GM18520 (cell line): Measurements from ENCODE around the gene SERPINB10.
"Not testable (repeated sequence)": the region's sequence is repeated elsewhere in the genome, so short reads cannot be mapped to it uniquely, and the experiment has no call there.

Source experiments
- ATAC-seq: cut with Tn5 transposase; IDR thresholded peaks from one replicate; pipeline ENCODE4 v1.9.1; 2021; ENCODE audit not compliant: unreplicated experiment

SERPINB10 gene

DNA sequence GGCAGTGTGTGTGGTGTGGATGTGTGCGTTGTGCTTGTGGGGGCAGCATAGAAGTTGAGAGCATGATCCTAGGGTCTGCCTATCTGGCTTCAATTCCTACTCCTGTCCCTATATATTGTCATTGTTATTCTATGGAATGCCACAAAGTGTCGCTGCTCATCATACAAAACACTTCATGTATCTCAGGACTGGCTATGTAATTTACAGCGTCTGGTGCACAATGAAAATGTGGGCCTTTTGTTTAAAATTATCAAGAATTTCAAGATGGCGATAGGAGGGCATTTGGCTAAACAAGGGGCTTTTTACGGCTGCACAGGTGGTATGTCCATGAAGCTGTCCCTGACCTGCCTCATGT is 16.8 kb upstream of the SERPINB10 start:
- ATAC-seq, result peak; percentile 56

GRCh38 chr18:63892566-63892965 is 15.2 kb upstream of the SERPINB10 start:
- ATAC-seq, result no peak

DNA sequence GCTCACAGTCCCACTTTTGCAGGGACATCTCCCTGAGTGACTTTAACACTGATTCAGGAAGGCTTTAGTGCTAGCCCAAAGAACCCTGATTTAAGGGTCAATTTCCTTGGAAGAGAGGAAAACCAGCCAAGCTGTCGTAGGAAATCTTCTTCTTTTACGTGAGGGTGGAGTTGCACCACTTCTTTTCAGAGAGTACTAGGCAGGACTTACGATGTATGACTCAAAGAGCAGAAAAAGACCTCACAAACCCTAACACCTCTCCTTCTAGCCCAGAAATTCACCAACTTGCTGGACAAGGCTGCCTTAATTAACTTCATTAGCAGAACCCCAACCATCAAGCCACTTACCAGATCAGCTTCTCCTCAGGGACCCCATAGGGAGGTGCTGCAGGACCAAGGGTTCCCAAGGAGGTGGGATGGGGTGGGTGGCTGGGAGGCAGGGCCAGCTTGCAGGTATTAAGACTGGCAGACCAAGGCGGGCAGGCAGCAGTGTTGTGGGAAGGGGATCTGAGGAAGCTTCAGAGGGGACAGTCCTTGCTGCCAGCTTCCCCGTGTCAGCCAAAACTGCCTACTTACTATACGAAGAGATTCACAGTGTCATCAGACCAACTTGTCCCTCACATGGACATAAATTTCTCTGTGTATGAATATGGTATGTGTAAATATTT is 13.5 kb upstream of the SERPINB10 start:
- ATAC-seq, result no peak

- ATAC-seq, result no peak
Measured at GRCh38 chr18:63895190-63895589, 12.6 kb upstream of the SERPINB10 start.

DNA sequence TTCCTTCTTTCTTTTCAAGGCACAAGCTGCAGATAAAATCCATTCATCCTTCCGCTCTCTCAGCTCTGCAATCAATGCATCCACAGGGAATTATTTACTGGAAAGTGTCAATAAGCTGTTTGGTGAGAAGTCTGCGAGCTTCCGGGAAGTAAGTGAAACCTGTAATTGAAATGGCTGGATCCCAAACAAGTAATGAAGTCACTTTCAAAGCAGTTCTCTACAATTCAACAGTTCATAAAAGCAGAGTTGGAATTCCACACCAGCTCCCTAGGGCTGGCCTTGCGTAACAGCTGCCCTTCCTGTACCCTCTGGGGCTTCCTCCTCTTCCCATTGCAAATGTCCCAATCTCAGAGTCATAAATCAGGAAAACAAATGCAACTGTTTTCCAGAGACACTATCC is 10.7 kb upstream of the SERPINB10 start:
- ATAC-seq, result no peak

- ATAC-seq, result no peak
Measured at GRCh38 chr18:63899206-63899605, 8.6 kb upstream of the SERPINB10 start.

GRCh38 chr18:63903851-63904570 is 3.7 kb upstream of the SERPINB10 start:
- ATAC-seq, result no peak

DNA sequence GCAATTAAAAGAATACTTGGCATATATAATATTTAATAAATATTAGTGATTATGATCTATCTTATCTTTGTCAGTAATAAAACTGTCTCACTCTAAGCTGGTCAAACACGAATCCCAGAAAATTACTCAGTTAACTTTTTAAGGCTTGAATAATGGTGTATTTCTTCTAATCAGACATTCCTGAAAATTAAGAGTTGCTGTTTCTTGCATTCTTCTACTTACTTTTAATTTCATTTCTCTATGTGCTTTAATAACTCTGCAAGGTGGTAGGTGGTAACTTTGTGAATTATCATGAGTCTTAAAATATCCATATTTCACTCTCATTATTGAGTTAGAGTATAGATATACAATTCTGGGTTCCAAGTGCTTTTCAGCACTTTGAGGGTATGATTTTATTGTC is 3.1 kb upstream of the SERPINB10 start:
- no peak for ATAC-seq

GRCh38 chr18:63905361-63905760 is 2.4 kb upstream of the SERPINB10 start:
- ATAC-seq, result no peak

- no peak for ATAC-seq
Measured at GRCh38 chr18:63906056-63906455, 1.7 kb upstream of the SERPINB10 start.

DNA sequence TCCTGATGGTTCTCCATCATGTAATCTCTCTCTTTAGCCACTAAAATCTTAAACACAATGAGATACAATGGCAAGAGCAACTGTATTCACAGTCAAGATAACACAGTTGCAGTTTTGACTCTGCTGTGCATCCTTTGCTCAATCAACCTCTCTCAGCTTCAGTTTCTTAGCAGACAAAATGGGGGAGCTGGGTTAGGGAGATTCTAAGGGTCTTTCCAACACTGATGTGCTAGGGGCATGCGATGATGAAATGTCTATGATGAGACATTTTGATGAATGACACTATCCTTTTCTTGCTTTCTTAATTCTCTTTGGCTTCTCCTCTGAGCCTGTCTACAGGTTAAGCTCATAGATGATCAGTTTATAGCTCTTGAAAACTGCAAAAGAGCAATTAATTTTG is 1.1 kb downstream of the SERPINB10 start:
- no peak for ATAC-seq

GRCh38 chr18:63909870-63910269 is 2.1 kb downstream of the SERPINB10 start:
- peak; percentile 77 for ATAC-seq

DNA sequence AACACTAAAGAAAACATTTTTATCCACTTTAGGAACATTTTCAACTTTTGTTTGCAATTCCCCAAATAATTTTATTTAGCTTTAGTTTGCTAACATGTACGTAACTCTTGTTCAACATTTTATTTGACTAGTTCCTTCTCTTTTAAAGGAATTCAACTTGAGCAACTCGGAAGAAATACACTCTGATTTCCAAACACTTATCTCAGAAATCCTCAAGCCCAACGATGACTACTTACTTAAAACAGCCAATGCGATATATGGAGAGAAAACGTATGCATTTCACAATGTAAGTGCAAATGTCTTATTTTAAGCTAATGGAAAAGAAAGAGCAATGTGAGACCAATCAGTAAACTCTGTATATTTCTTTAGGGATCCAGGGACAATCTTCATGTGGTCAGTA is 10.1 kb downstream of the SERPINB10 start:
- ATAC-seq, result no peak

DNA sequence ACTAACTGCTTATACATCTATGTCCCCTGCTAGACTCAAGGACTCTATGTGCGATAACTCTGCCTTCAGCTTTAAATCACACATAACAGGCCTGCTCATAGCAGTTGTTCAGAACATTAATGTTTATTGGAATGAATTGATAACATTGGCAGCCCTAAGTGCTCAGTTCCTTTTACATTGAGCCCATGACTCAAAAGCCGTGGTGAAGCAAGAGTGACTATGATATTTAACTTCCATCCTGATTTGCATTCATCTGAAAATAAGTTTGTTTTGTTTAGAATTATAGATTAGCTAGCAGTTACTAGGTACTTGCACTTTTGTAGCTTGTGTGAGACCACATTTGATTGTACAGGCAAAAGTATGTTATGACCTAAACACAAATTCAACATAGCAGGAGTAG is 14.3 kb downstream of the SERPINB10 start:
- no peak for ATAC-seq

DNA sequence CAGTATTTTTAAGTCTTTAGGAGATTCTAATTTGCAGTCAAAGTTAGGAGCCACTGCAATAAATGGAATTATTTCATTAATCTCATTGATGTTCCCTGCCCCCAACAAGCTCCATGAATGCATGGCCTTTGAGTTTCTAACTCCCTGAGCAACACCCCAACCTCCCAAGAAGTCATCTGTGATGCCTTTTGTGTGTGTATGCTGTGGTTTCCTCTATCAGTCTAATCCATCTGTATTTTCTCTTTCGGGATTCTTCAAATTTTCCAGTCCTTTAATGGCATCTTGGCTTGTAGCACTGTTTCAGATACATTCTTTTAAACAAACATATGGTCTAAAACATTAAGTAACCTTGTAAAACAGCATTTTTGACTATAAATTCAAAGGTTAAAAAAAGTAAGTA is 16.8 kb downstream of the SERPINB10 start:
- no peak for ATAC-seq

- no peak for ATAC-seq
Measured at GRCh38 chr18:63928331-63928730, 20.6 kb downstream of the SERPINB10 start.

- not testable (repeated sequence) for ATAC-seq
Measured at GRCh38 chr18:63929369-63929768, 21.6 kb downstream of the SERPINB10 start.

DNA sequence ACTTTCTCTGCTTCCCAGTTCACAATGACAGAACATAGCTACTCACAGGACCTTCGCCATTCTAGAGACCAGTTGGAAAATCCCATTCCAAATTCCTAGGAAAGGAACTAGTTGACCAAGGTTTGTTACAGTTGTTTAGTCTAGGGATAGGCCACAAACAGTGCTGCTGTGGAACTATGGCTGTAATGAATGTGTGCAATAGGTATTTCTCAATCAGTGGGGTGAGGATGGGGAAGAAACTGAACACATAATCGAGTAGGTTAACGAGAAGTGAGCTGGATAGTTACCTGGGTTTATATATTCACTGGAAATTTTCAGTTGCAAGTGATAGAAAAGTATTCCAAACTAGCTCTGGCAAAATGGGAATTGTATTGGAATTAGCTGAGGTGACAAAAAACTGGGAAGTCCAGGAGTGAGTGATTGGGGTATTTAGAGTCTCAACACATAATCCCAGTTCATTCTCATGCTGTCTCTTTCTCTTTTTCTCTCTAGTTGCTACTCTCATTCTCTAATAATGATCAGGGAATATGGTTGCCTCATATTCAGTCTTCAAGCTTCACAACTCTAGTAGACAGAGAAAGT is 23.1 kb downstream of the SERPINB10 start:
- ATAC-seq, result no peak

DNA sequence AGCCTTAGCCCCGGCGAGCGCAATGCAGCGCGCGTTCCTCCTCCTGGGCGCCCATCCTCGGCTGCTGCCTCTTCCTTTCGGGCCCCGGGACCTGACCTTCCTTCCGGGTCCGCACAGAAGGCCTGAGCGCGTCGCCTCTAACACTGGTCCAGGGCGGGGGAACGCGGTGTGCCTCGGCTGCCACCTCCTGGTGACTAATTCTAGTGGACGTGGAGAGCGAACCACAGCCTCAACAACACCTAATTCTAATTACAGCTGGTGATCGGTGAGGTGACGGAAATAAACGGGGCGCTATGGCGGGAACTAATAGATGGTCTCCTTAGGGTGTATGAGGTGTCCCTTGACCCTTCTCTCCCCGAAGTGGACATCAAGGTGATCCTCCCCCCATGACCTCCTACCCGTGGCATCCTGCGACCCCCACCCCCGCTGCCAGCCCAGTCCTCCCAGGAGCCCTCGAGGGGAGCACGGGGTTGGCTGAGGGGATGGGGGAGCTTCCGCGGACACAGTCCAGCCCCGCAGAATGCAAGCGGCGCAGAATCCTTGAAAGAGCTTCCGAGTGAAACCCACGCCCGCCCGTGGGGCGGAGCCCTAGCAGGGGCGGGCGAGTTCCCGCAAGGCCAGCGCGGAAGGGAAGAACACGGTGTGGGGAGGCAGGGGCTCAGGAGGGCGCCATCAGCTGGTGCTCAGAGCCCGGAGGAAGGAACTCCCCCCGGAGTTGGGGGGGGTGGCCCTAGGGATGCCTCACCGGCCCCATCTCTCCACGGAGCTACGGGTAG is 28.6 kb downstream of the SERPINB10 start:
- peak; percentile 94 for ATAC-seq

DNA sequence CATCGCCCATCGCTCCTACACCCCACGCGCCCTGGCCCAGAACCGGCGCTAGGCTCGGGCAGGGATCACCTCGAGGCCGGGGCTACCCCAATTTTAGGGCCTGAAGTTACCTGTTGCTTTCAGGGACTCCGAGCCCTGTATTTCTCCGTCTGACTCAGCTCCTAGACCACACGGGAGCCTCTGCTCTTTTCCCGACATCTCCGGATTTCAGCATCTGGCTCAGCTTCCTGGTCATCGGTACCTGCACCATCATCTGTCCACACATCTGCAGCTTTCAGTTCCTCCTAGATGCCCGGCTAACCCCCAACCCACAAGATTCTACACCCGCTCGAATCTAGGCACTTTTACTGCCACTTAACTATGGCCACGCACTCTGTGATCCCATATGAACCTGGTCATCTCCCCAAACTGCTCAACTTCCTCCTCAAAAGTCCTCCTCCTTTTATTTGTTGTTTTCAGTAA is 29.2 kb downstream of the SERPINB10 start:
- ATAC-seq, result peak; percentile 14

DNA sequence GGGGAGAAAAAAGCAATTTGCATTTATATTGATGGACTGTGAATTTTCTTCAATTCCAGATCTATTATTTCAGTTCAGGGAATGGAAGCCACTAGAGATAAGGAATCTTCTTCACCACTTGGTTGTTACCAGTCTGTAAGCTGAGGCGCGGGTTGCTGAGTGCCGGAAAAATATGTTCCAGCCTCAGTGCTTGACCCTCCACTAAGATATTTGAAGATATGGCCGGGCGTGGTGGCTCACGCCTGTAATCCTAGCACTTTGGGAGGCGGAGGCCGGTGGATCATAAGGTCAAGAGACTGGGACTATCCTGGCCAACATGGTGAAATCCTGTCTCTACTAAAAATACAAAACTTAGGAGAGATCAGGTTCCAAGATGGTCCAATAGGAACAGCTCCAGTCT is 32.2 kb downstream of the SERPINB10 start:
- no peak for ATAC-seq
